KMS-11 (cell line): ENCODE data around the gene MVD.

Experiments used
- H2AFZ ChIP-seq: fragments of 200-600 bp; sonication (generic); 2 replicates; pipeline ENCODE4 v1.6.1; 2016; ENCODE audit warnings: antibody characterized with exemption, mixed run types, low read depth
- H3K27ac ChIP-seq: fragments of 200-600 bp; sonication (generic); 2 replicates; pipeline ENCODE4 v1.6.1; 2016; ENCODE audit warnings: mild to moderate bottlenecking, mixed run types
- H3K27me3 ChIP-seq: fragments of 200-600 bp; sonication (generic); 2 replicates; pipeline ENCODE4 v1.6.1; 2017; ENCODE audit warnings: mild to moderate bottlenecking, low read depth, mixed run types, moderate library complexity; ENCODE audit not compliant: insufficient read depth
- H3K36me3 ChIP-seq: fragments of 200-600 bp; sonication (generic); 2 replicates; pipeline ENCODE4 v1.6.1; 2017; ENCODE audit warnings: mild to moderate bottlenecking, mixed run types; ENCODE audit not compliant: insufficient read depth
- H3K4me1 ChIP-seq: fragments of 200-600 bp; sonication (generic); 2 replicates; pipeline ENCODE4 v1.6.1; 2016; ENCODE audit warnings: mild to moderate bottlenecking, low read depth, mixed run types; ENCODE audit not compliant: poor library complexity, severe bottlenecking
- H3K4me2 ChIP-seq: fragments of 200-600 bp; sonication (generic); 2 replicates; pipeline ENCODE4 v1.7.0; 2016; ENCODE audit warnings: mild to moderate bottlenecking, mixed run types
- H3K4me3 ChIP-seq: fragments of 200-600 bp; sonication (generic); IDR thresholded peaks from 2 replicates; pipeline ENCODE4 v1.6.1; 2017; ENCODE audit warnings: low read depth, low read length, mixed read lengths; ENCODE audit not compliant: insufficient read depth
- H3K79me2 ChIP-seq: fragments of 200-600 bp; sonication (generic); 2 replicates; pipeline ENCODE4 v1.6.1; 2016; ENCODE audit warnings: low read depth, mixed run types; ENCODE audit not compliant: insufficient read depth
- H3K9ac ChIP-seq: fragments of 200-600 bp; sonication (generic); 2 replicates; pipeline ENCODE4 v1.6.1; 2016; ENCODE audit warnings: mild to moderate bottlenecking, mixed run types
- H4K20me1 ChIP-seq: fragments of 200-600 bp; sonication (generic); 2 replicates; pipeline ENCODE4 v1.6.1; 2016; ENCODE audit warnings: mild to moderate bottlenecking, mixed run types; ENCODE audit not compliant: insufficient read depth
- CTCF ChIP-seq: fragments of 200-600 bp; sonication (generic); conservative IDR thresholded peaks from 2 replicates; pipeline ENCODE4 v1.6.1; 2017; ENCODE audit warnings: low read depth, mild to moderate bottlenecking, antibody characterized with exemption, low read length, moderate library complexity, mixed read lengths

MVD gene

DNA sequence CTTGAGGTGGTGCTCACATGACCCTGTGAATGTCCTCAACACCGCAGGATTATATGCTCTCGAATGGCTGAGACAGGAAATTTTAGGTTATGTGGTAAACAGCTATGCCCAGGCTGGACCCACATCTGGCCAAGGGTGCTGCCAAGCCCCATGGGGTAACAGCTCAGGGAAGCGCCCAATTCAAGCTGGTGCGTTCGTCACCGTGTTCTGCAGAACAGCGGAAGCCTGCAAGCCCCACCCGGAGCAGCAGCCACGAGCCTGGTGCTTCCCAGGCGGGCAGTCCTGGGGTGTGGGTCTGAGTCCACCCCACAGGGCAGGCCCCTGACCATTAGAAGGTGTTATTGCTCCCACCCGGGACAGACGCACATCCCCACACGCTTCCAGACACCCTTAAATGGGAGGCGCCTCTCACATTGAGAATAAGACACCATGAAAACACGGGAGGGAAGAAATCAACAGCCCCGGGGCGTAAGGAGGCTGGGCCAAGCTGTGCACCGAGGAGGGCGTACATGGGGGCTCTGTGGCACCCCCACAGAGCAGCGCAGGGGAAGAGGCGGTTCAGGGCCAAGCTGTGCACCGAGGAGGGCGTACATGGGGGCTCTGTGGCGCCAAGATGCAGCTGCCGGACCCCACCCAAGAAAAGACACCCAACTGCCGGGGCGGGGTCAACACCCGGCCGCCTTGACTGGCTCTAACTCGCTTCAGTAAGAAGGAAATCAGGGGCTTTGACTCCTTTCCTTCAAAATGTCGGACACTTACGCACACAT lies 9.1 kb downstream of the MVD start:
- Histone ChIP-seq H3K9ac (no peak overlapping the region), H3K4me3 (no peak overlapping the region), H3K36me3 (no peaks in the 10 kb centered on the region), H3K27ac (no peak overlapping the region), H3K27me3 (no peaks in the 10 kb centered on the region), H3K4me2 (no peak overlapping the region), H3K4me1 (peaks cover 21% of the 10 kb centered on the region), H2AFZ (no peak overlapping the region), H3K79me2 (peaks cover 11% of the 10 kb centered on the region), H4K20me1 (no peaks in the 10 kb centered on the region)
- TF ChIP-seq CTCF: no peak

GRCh38 chr16:88653101-88653500 lies 9.8 kb downstream of the MVD start:
- Histone ChIP-seq H3K79me2 (peaks cover 11% of the 10 kb centered on the region), H3K9ac (no peak overlapping the region), H3K27me3 (no peaks in the 10 kb centered on the region), H3K4me1 (peaks cover 21% of the 10 kb centered on the region), H3K4me2 (no peak overlapping the region), H3K4me3 (no peak overlapping the region), H4K20me1 (no peaks in the 10 kb centered on the region), H2AFZ (no peak overlapping the region), H3K27ac (no peak overlapping the region), H3K36me3 (no peaks in the 10 kb centered on the region)
- no peak for TF ChIP-seq CTCF

DNA sequence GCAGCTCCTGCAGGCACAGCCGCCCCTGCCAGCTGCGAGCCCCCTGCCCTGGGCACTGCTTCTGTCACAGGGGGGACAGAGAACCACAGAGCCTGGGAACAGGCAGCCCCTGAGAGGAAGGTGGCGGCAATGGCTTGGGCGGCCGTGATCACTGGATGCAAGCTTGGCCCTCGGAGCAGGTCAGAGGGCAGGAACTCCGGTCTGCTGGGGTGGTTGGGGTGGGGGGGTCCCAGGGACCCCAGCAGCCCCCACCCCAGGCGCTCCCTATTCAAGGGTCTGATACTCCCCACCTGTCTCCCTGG lies 10.2 kb downstream of the MVD start:
- no peak overlapping the region for H2AFZ ChIP-seq
- H3K27me3 ChIP-seq: no peaks in the 10 kb centered on the region
- H3K27ac ChIP-seq: no peak overlapping the region
- no peak overlapping the region for H3K4me3 ChIP-seq
- peaks cover 21% of the 10 kb centered on the region for H3K4me1 ChIP-seq
- no peaks in the 10 kb centered on the region for H3K36me3 ChIP-seq
- H3K4me2 ChIP-seq: no peak overlapping the region
- peaks cover 11% of the 10 kb centered on the region for H3K79me2 ChIP-seq
- H3K9ac ChIP-seq: no peak overlapping the region
- H4K20me1 ChIP-seq: no peaks in the 10 kb centered on the region
- no peak for TF ChIP-seq CTCF

DNA sequence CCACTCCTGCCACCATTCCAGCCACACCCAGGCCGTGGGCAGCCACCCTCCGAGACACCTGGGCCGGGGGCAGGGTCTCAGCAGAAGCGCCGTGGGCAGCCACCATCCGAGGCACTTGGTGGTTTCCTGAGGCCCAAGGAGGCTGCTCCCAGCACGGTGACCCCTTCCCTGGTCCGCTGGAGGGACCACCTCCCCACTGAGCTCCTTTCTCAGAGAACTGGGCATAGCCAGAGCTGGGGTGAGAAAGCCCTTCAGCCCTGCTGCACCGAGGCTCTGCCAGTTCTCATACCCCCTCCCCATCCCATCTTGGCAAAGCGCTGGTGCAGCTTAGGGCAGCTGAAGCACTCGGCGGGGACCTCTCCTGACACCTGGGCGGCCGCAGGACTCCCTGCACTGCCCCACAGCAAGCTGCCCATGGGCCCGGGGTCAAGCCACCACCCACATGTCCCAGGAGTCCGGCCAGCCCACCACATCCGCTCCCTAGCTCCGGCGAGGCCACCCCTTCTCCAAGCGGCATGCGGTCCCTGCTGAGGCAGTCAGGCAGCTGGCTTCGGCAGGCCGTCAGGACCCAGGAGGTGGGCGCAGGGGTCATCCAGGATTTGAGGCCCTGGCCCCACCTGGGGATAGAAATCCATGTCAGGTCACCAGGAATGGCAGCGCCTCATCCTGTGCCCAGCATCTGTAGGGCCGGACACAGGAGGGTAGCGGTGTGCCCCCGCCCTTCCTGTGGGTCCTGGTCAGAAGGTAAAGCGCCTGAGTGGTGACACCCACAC lies 10.7 kb downstream of the MVD start:
- Histone ChIP-seq H3K4me1 (peaks cover 21% of the 10 kb centered on the region), H3K4me3 (no peak overlapping the region), H4K20me1 (no peaks in the 10 kb centered on the region), H3K27ac (peak overlapping the region; percentile 69), H3K4me2 (peak overlapping the region; percentile 93), H3K36me3 (no peaks in the 10 kb centered on the region), H3K79me2 (peaks cover 11% of the 10 kb centered on the region), H3K27me3 (no peaks in the 10 kb centered on the region), H2AFZ (no peak overlapping the region), H3K9ac (peak overlapping the region; percentile 51)
- TF ChIP-seq CTCF: no peak
